Activated T-helper 2 cell treated with anti-CD3 and anti-CD28 coated beads, Interferon-gamma antibody, Interleukin-2, Interleukin-4, amounts not matched to agents 10 μg/mL and 5 μg/mL and 100 μg/mL, durations not matched to agents 14 hours and 24 hours and 36 hours (primary cell): ENCODE results near the gene CMYA5. TPM values are rescaled to one million over a fixed set of nuclear protein-coding genes. Genes with fewer than 3 reads are reported as not detected.
"Not testable (repeated sequence)": the region's sequence is repeated elsewhere in the genome, so short reads cannot be mapped to it uniquely, and the experiment has no call there.

Source experiments
- DNase-seq: peaks from one replicate; pipeline ENCODE4 v3.0.0; 2021; ENCODE audit warnings: low spot score
- H3K27ac Mint-ChIP-seq: one replicate; pipeline ENCODE4 v1.8.0; 2021; ENCODE audit warnings: mixed read lengths
- H3K27me3 Mint-ChIP-seq: one replicate; pipeline ENCODE4 v1.8.0; 2021; ENCODE audit warnings: low read depth, mixed read lengths
- H3K36me3 Mint-ChIP-seq: one replicate; pipeline ENCODE4 v1.8.0; 2021; ENCODE audit warnings: low read depth, mixed read lengths
- H3K4me1 Mint-ChIP-seq: one replicate; pipeline ENCODE4 v1.8.0; 2021; ENCODE audit warnings: low read depth, mixed read lengths
- H3K4me3 Mint-ChIP-seq: one replicate; pipeline ENCODE4 v1.8.0; 2021; ENCODE audit warnings: low read depth, mild to moderate bottlenecking, moderate library complexity, mixed read lengths
- H3K9me3 Mint-ChIP-seq: one replicate; pipeline ENCODE4 v1.8.0; 2021; ENCODE audit warnings: mixed read lengths
- intact Hi-C: fragments of 100-400 bp; cut with micrococcal nuclease; formaldehyde crosslinking; loops from one replicate; pipeline ENCODE4 v1.15.1; 2023
- total RNA-seq: library from RNA; stranded (reverse); gene quantifications from 2 replicates; pipeline ENCODE4 v1.2.3, GENCODE V29; 2022

Gene CMYA5
- total RNA-seq, 1 donor from 2014 or later = 0.11 TPM

- Mint-ChIP-seq H3K4me1 (peaks cover 13% of the 10 kb centered on the region), H3K9me3 (no peaks in the 10 kb centered on the region), H3K4me3 (no peak overlapping the region), H3K27me3 (no peaks in the 10 kb centered on the region), H3K36me3 (peaks cover 48% of the 10 kb centered on the region), H3K27ac (no peak overlapping the region)
- no peak for DNase-seq
- intact Hi-C loops = no loop called here
Observed at GRCh38 chr5:79687889-79688288, 1.7 kb upstream of the CMYA5 start.

GRCh38 chr5:79691007-79691406 lies 1.4 kb downstream of the CMYA5 start:
- Mint-ChIP-seq H3K27me3 (no peaks in the 10 kb centered on the region), H3K36me3 (peaks cover 31% of the 10 kb centered on the region), H3K4me1 (peaks cover 5% of the 10 kb centered on the region), H3K9me3 (no peaks in the 10 kb centered on the region), H3K4me3 (no peak overlapping the region), H3K27ac (no peak overlapping the region)
- DNase-seq = no peak
- intact Hi-C loops = no loop called here

- no peaks in the 10 kb centered on the region for H3K9me3 Mint-ChIP-seq
- no peaks in the 10 kb centered on the region for H3K27me3 Mint-ChIP-seq
- intact Hi-C loops = no loop called here
- H3K36me3 Mint-ChIP-seq = peaks cover 18% of the 10 kb centered on the region
- H3K4me3 Mint-ChIP-seq = no peak overlapping the region
- H3K27ac Mint-ChIP-seq = no peak overlapping the region
- H3K4me1 Mint-ChIP-seq = peaks cover 4% of the 10 kb centered on the region
- DNase-seq = no peak
Observed at GRCh38 chr5:79692596-79692995, 3.0 kb downstream of the CMYA5 start.

- intact Hi-C loops = no loop called here
- Mint-ChIP-seq H3K4me1 (peaks cover 10% of the 10 kb centered on the region), H3K36me3 (peaks cover 9% of the 10 kb centered on the region), H3K27ac (no peak overlapping the region), H3K27me3 (no peaks in the 10 kb centered on the region), H3K4me3 (no peak overlapping the region), H3K9me3 (no peaks in the 10 kb centered on the region)
- DNase-seq = no peak
Observed at GRCh38 chr5:79694183-79694582, 4.5 kb downstream of the CMYA5 start.

- Mint-ChIP-seq H3K9me3 (no peaks in the 10 kb centered on the region), H3K27ac (no peak overlapping the region), H3K36me3 (peaks cover 9% of the 10 kb centered on the region), H3K27me3 (no peaks in the 10 kb centered on the region), H3K4me3 (no peak overlapping the region), H3K4me1 (peaks cover 15% of the 10 kb centered on the region)
- DNase-seq = no peak
- intact Hi-C loops = no loop called here
Observed at GRCh38 chr5:79694652-79695051, 5.0 kb downstream of the CMYA5 start.

GRCh38 chr5:79695526-79695925 lies 5.9 kb downstream of the CMYA5 start:
- intact Hi-C loops = no loop called here
- no peak for DNase-seq
- Mint-ChIP-seq H3K4me3 (no peak overlapping the region), H3K36me3 (peaks cover 3% of the 10 kb centered on the region), H3K9me3 (no peaks in the 10 kb centered on the region), H3K27me3 (no peaks in the 10 kb centered on the region), H3K27ac (no peak overlapping the region), H3K4me1 (peaks cover 24% of the 10 kb centered on the region)

- no peak overlapping the region for H3K27ac Mint-ChIP-seq
- intact Hi-C loops = no loop called here
- peaks cover 26% of the 10 kb centered on the region for H3K4me1 Mint-ChIP-seq
- no peaks in the 10 kb centered on the region for H3K27me3 Mint-ChIP-seq
- no peak overlapping the region for H3K4me3 Mint-ChIP-seq
- H3K36me3 Mint-ChIP-seq = no peaks in the 10 kb centered on the region
- DNase-seq = no peak
- no peaks in the 10 kb centered on the region for H3K9me3 Mint-ChIP-seq
Observed at GRCh38 chr5:79697222-79698170, 7.9 kb downstream of the CMYA5 start.

GRCh38 chr5:79699763-79700400 lies 10.2 kb downstream of the CMYA5 start:
- Mint-ChIP-seq H3K27ac (peak overlapping the region; percentile 42), H3K36me3 (no peaks in the 10 kb centered on the region), H3K4me3 (no peak overlapping the region), H3K4me1 (peaks cover 26% of the 10 kb centered on the region), H3K27me3 (no peaks in the 10 kb centered on the region), H3K9me3 (no peaks in the 10 kb centered on the region)
- DNase-seq = no peak
- intact Hi-C loops = no loop called here

- no peaks in the 10 kb centered on the region for H3K36me3 Mint-ChIP-seq
- no peak overlapping the region for H3K27ac Mint-ChIP-seq
- no peak overlapping the region for H3K4me3 Mint-ChIP-seq
- DNase-seq = peak; percentile 16
- no peaks in the 10 kb centered on the region for H3K9me3 Mint-ChIP-seq
- intact Hi-C loops = loop anchor here (1.0 to 2.0 kb wide), 2 partner anchors 156 to 380 kb away; no protein-coding TSS in a partner anchor
- peaks cover 22% of the 10 kb centered on the region for H3K4me1 Mint-ChIP-seq
- no peaks in the 10 kb centered on the region for H3K27me3 Mint-ChIP-seq
Observed at GRCh38 chr5:79702606-79703380, 13.2 kb downstream of the CMYA5 start.

- Mint-ChIP-seq H3K27ac (no peak overlapping the region), H3K27me3 (no peaks in the 10 kb centered on the region), H3K4me1 (peaks cover 22% of the 10 kb centered on the region), H3K4me3 (no peak overlapping the region), H3K36me3 (no peaks in the 10 kb centered on the region), H3K9me3 (no peaks in the 10 kb centered on the region)
- DNase-seq = no peak
- intact Hi-C loops = loop anchor here (1.0 to 2.0 kb wide), 2 partner anchors 155 to 379 kb away; no protein-coding TSS in a partner anchor
Observed at GRCh38 chr5:79703381-79703645, 13.7 kb downstream of the CMYA5 start.

GRCh38 chr5:79704553-79704952 lies 14.9 kb downstream of the CMYA5 start:
- intact Hi-C loops = no loop called here
- no peak overlapping the region for H3K4me3 Mint-ChIP-seq
- peaks cover 12% of the 10 kb centered on the region for H3K4me1 Mint-ChIP-seq
- H3K27me3 Mint-ChIP-seq = no peaks in the 10 kb centered on the region
- no peaks in the 10 kb centered on the region for H3K9me3 Mint-ChIP-seq
- H3K36me3 Mint-ChIP-seq = no peaks in the 10 kb centered on the region
- DNase-seq = no peak
- H3K27ac Mint-ChIP-seq = no peak overlapping the region

- H3K27ac Mint-ChIP-seq = no peak overlapping the region
- no peak overlapping the region for H3K4me3 Mint-ChIP-seq
- intact Hi-C loops = no loop called here
- no peak for DNase-seq
- peaks cover under 1% of the 10 kb centered on the region for H3K4me1 Mint-ChIP-seq
- H3K9me3 Mint-ChIP-seq = no peaks in the 10 kb centered on the region
- no peaks in the 10 kb centered on the region for H3K27me3 Mint-ChIP-seq
- no peaks in the 10 kb centered on the region for H3K36me3 Mint-ChIP-seq
Observed at GRCh38 chr5:79705632-79706031, 16.0 kb downstream of the CMYA5 start.

- H3K36me3 Mint-ChIP-seq, H3K27me3 Mint-ChIP-seq, H3K27ac Mint-ChIP-seq, intact Hi-C loops, DNase-seq, H3K4me1 Mint-ChIP-seq, H3K4me3 Mint-ChIP-seq, H3K9me3 Mint-ChIP-seq: not testable (repeated sequence)
Observed at GRCh38 chr5:79706317-79706716, 16.7 kb downstream of the CMYA5 start.
